ENCODE results near the gene ATP10A.

The ATP10A gene

GRCh38 chr15:25810154-25810553 is 53.0 kb downstream of the ATP10A start:
- H2AFZ ChIP-seq (ENCODE audit: insufficient read depth, low read length, poor library complexity) = no peak overlapping the region
- no peak overlapping the region for H3K9ac ChIP-seq (ENCODE audit: low read length)
- H3K27me3 ChIP-seq (ENCODE audit: insufficient read depth, low read length) = no peaks in the 10 kb centered on the region
- H3K36me3 ChIP-seq (ENCODE audit: control insufficient read depth in 1 of 2, insufficient read depth in 2 of 2, low read length in 2 of 2) = no peaks in the 10 kb centered on the region
- no peak overlapping the region for H4K91ac ChIP-seq (ENCODE audit: low read depth, low read length)
- H4K12ac ChIP-seq (ENCODE audit: low read depth, low read length) = no peak overlapping the region
- H2AK5ac ChIP-seq (ENCODE audit: low read length) = no peak overlapping the region
- DNase-seq = no peak
- H3K4ac ChIP-seq (ENCODE audit: low read depth, low read length) = no peak overlapping the region
- no peak overlapping the region for H3K23ac ChIP-seq (ENCODE audit: low read length)
- H3K14ac ChIP-seq (ENCODE audit: low read length) = no peak overlapping the region
- no peaks in the 10 kb centered on the region for H3K79me2 ChIP-seq (ENCODE audit: control insufficient read depth, insufficient read depth, low read length, poor library complexity)
- no peak overlapping the region for H4K8ac ChIP-seq (ENCODE audit: low read depth, low read length)
- H2BK5ac ChIP-seq (ENCODE audit: low read depth, low read length, poor library complexity) = no peak overlapping the region
- H3K27ac ChIP-seq (ENCODE audit: low read depth, low read length) = no peak overlapping the region
- no peak overlapping the region for H3K4me3 ChIP-seq (ENCODE audit: low read depth, low read length)
- no CpG with 5 or more reads among the region's 8 CpGs for WGBS (ENCODE audit: extremely low coverage, insufficient coverage, insufficient read length)
- H3K4me2 ChIP-seq (ENCODE audit: low read length) = no peak overlapping the region
- no peak overlapping the region for H3K18ac ChIP-seq (ENCODE audit: low read length)
- peaks cover 0 to 2% of the 10 kb centered on the region in 2 experiments for H3K4me1 ChIP-seq (ENCODE audit: control insufficient read depth in 1 of 2, insufficient read depth in 2 of 2, low read length in 2 of 2)
- no peak overlapping the region for H2BK120ac ChIP-seq (ENCODE audit: insufficient read depth, low read length, poor library complexity)
- H2BK12ac ChIP-seq (ENCODE audit: low read length) = no peak overlapping the region
- H3K79me1 ChIP-seq (ENCODE audit: low read length) = no peaks in the 10 kb centered on the region
- no peaks in the 10 kb centered on the region for H3K9me3 ChIP-seq (ENCODE audit: insufficient read depth, low read depth, low read length)

- H2BK120ac ChIP-seq (ENCODE audit: insufficient read depth, low read length, poor library complexity) = no peak overlapping the region
- no peak overlapping the region for H3K23ac ChIP-seq (ENCODE audit: low read length)
- DNase-seq = no peak
- peaks cover 3% of the 10 kb centered on the region for H3K9me3 ChIP-seq (ENCODE audit: insufficient read depth, low read depth, low read length)
- H3K27ac ChIP-seq (ENCODE audit: low read depth, low read length) = no peak overlapping the region
- H3K4me1 ChIP-seq (ENCODE audit: control insufficient read depth in 1 of 2, insufficient read depth in 2 of 2, low read length in 2 of 2) = peaks cover 0 to 2% of the 10 kb centered on the region in 2 experiments
- H2BK5ac ChIP-seq (ENCODE audit: low read depth, low read length, poor library complexity) = no peak overlapping the region
- no peak overlapping the region for H3K4me2 ChIP-seq (ENCODE audit: low read length)
- H3K18ac ChIP-seq (ENCODE audit: low read length) = no peak overlapping the region
- H2AK5ac ChIP-seq (ENCODE audit: low read length) = no peak overlapping the region
- H2AFZ ChIP-seq (ENCODE audit: insufficient read depth, low read length, poor library complexity) = no peak overlapping the region
- H2BK12ac ChIP-seq (ENCODE audit: low read length) = no peak overlapping the region
- no CpG with 5 or more reads among the region's 6 CpGs for WGBS (ENCODE audit: extremely low coverage, insufficient coverage, insufficient read length)
- no peaks in the 10 kb centered on the region for H3K27me3 ChIP-seq (ENCODE audit: insufficient read depth, low read length)
- H4K12ac ChIP-seq (ENCODE audit: low read depth, low read length) = no peak overlapping the region
- H3K79me2 ChIP-seq (ENCODE audit: control insufficient read depth, insufficient read depth, low read length, poor library complexity) = no peaks in the 10 kb centered on the region
- no peak overlapping the region for H4K8ac ChIP-seq (ENCODE audit: low read depth, low read length)
- no peak overlapping the region for H3K4me3 ChIP-seq (ENCODE audit: low read depth, low read length)
- H3K4ac ChIP-seq (ENCODE audit: low read depth, low read length) = no peak overlapping the region
- no peaks in the 10 kb centered on the region for H3K79me1 ChIP-seq (ENCODE audit: low read length)
- no peak overlapping the region for H4K91ac ChIP-seq (ENCODE audit: low read depth, low read length)
- no peaks in the 10 kb centered on the region for H3K36me3 ChIP-seq (ENCODE audit: control insufficient read depth in 1 of 2, insufficient read depth in 2 of 2, low read length in 2 of 2)
- no peak overlapping the region for H3K9ac ChIP-seq (ENCODE audit: low read length)
- no peak overlapping the region for H3K14ac ChIP-seq (ENCODE audit: low read length)
These were observed 56.1 kb downstream of the ATP10A start for GRCh38 chr15:25807063-25807462.

- Histone ChIP-seq H3K36me3 (ENCODE audit: control insufficient read depth in 1 of 2, insufficient read depth in 2 of 2, low read length in 2 of 2) (no peaks in the 10 kb centered on the region), H3K4me1 (ENCODE audit: control insufficient read depth in 1 of 2, insufficient read depth in 2 of 2, low read length in 2 of 2) (no peaks in the 10 kb centered on the region), H2AFZ (ENCODE audit: insufficient read depth, low read length, poor library complexity) (no peak overlapping the region), H3K79me1 (ENCODE audit: low read length) (no peaks in the 10 kb centered on the region), H2AK5ac (ENCODE audit: low read length) (no peak overlapping the region), H3K18ac (ENCODE audit: low read length) (no peak overlapping the region), H3K9me3 (ENCODE audit: insufficient read depth, low read depth, low read length) (peaks cover 3% of the 10 kb centered on the region), H3K4ac (ENCODE audit: low read depth, low read length) (no peak overlapping the region), H4K91ac (ENCODE audit: low read depth, low read length) (no peak overlapping the region), H3K4me2 (ENCODE audit: low read length) (no peak overlapping the region), H3K79me2 (ENCODE audit: control insufficient read depth, insufficient read depth, low read length, poor library complexity) (no peaks in the 10 kb centered on the region), H2BK5ac (ENCODE audit: low read depth, low read length, poor library complexity) (no peak overlapping the region), H3K23ac (ENCODE audit: low read length) (no peak overlapping the region), H3K9ac (ENCODE audit: low read length) (no peak overlapping the region), H3K14ac (ENCODE audit: low read length) (no peak overlapping the region), H3K27ac (ENCODE audit: low read depth, low read length) (no peak overlapping the region), H4K8ac (ENCODE audit: low read depth, low read length) (no peak overlapping the region), H3K27me3 (ENCODE audit: insufficient read depth, low read length) (no peaks in the 10 kb centered on the region), H2BK120ac (ENCODE audit: insufficient read depth, low read length, poor library complexity) (no peak overlapping the region), H3K4me3 (ENCODE audit: low read depth, low read length) (no peak overlapping the region), H4K12ac (ENCODE audit: low read depth, low read length) (no peak overlapping the region), H2BK12ac (ENCODE audit: low read length) (no peak overlapping the region)
- no CpG with 5 or more reads among the region's 12 CpGs for WGBS (ENCODE audit: extremely low coverage, insufficient coverage, insufficient read length)
- DNase-seq = no peak
These were observed 58.1 kb downstream of the ATP10A start for GRCh38 chr15:25805031-25805430.

- no peak overlapping the region for H3K9ac ChIP-seq (ENCODE audit: low read length)
- no peak overlapping the region for H4K91ac ChIP-seq (ENCODE audit: low read depth, low read length)
- no CpG with 5 or more reads among the region's 7 CpGs for WGBS (ENCODE audit: extremely low coverage, insufficient coverage, insufficient read length)
- no peak overlapping the region for H2BK12ac ChIP-seq (ENCODE audit: low read length)
- no peak overlapping the region for H3K27ac ChIP-seq (ENCODE audit: low read depth, low read length)
- H2AK5ac ChIP-seq (ENCODE audit: low read length) = no peak overlapping the region
- H3K18ac ChIP-seq (ENCODE audit: low read length) = no peak overlapping the region
- no peak overlapping the region for H4K12ac ChIP-seq (ENCODE audit: low read depth, low read length)
- H3K23ac ChIP-seq (ENCODE audit: low read length) = peak overlapping the region; percentile 71
- H4K8ac ChIP-seq (ENCODE audit: low read depth, low read length) = no peak overlapping the region
- H3K9me3 ChIP-seq (ENCODE audit: insufficient read depth, low read depth, low read length) = peaks cover 3% of the 10 kb centered on the region
- no peak overlapping the region for H3K14ac ChIP-seq (ENCODE audit: low read length)
- DNase-seq = no peak
- H2BK5ac ChIP-seq (ENCODE audit: low read depth, low read length, poor library complexity) = no peak overlapping the region
- H3K4ac ChIP-seq (ENCODE audit: low read depth, low read length) = no peak overlapping the region
- no peaks in the 10 kb centered on the region for H3K4me1 ChIP-seq (ENCODE audit: control insufficient read depth in 1 of 2, insufficient read depth in 2 of 2, low read length in 2 of 2)
- no peak overlapping the region for H2BK120ac ChIP-seq (ENCODE audit: insufficient read depth, low read length, poor library complexity)
- H3K79me2 ChIP-seq (ENCODE audit: control insufficient read depth, insufficient read depth, low read length, poor library complexity) = no peaks in the 10 kb centered on the region
- H3K36me3 ChIP-seq (ENCODE audit: control insufficient read depth in 1 of 2, insufficient read depth in 2 of 2, low read length in 2 of 2) = no peaks in the 10 kb centered on the region
- H3K27me3 ChIP-seq (ENCODE audit: insufficient read depth, low read length) = no peaks in the 10 kb centered on the region
- H2AFZ ChIP-seq (ENCODE audit: insufficient read depth, low read length, poor library complexity) = no peak overlapping the region
- no peak overlapping the region for H3K4me2 ChIP-seq (ENCODE audit: low read length)
- no peaks in the 10 kb centered on the region for H3K79me1 ChIP-seq (ENCODE audit: low read length)
- H3K4me3 ChIP-seq (ENCODE audit: low read depth, low read length) = peak overlapping the region; percentile 5
These were observed 58.7 kb downstream of the ATP10A start for GRCh38 chr15:25804451-25804850.
